LHCN-M2 (cell line): ENCODE results near the gene NFKBIZ. TPM values are rescaled to one million over a fixed set of nuclear protein-coding genes. Genes with fewer than 3 reads are reported as not detected.

Source experiments
- DNase-seq: peaks from one replicate; pipeline ENCODE4 v3.0.0-alpha.2; 2012; ENCODE audit warnings: low read depth
- total RNA-seq: library from RNA; depleted of rRNA; stranded (reverse); fragments of >200 nt; gene quantifications from 2 replicates; pipeline ENCODE4 v1.2.3, GENCODE V29; 2014

NFKBIZ gene
- total RNA-seq, 1 experiment from 2014 or later: 23.0 TPM

DNA sequence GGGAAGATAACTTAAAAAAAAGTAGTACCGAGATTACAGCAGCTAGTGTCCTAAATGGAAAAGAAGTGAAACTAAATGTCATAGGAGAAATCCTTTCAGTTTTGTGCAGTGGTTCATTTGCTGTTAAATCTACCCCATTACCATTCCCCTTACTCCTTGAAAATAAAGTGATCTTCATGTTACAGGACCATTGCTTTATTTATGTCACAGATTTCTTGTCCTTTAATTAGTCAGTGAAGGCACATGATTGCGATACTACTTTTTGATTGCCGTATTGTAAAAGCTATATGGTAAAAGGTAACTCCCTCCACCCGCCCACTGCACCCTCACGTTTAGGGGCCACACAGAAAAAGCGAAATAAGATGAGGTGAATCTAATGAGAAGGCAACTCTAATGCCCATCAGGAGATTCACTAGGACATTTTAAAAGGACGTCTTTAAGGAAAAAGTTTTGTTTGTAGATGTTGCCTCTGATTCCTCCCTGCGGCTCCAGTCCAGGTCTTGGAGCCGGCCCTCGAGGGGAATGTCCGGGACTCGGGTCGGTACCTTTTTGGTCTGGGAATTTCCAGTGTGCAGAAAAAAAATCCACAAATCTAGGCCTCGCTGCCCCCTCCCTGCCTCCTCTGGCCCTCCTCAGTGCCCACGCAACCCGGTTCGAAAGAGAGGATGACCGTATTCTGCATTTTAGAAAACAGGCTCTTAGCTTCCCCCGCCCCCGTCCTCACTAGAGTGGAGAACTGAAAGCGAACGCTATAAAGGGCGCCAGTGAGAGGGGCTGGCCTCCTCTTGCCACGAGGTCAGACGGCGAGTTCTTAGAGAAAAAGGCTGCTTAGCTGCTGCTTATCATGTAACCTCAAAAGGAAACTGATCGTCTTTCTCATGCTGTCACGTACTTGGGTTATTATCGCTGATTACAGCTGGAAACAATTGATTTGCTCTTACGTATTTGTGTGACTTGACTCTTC lies 21.8 kb upstream of the NFKBIZ start:
- peak; percentile 82 for DNase-seq

DNA sequence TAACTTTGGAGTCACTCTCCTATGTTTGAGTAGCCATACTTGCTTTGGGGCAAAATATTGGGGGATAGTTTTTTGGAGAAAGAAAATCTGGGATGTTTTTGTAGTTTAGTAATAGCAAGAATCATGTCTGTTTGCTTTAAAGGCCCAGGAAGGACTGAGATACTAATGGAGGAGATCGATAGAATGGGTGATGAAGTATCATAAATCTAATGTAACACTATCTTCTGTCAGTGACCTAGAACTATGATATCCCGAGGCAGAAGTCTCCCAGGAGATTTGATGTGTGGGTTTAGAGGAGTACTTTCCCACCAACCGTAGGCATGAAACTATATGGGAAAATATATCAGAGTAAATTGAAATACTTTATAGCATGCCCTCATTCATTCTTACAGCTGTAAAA lies 21.0 kb upstream of the NFKBIZ start:
- peak; percentile 46 for DNase-seq

DNA sequence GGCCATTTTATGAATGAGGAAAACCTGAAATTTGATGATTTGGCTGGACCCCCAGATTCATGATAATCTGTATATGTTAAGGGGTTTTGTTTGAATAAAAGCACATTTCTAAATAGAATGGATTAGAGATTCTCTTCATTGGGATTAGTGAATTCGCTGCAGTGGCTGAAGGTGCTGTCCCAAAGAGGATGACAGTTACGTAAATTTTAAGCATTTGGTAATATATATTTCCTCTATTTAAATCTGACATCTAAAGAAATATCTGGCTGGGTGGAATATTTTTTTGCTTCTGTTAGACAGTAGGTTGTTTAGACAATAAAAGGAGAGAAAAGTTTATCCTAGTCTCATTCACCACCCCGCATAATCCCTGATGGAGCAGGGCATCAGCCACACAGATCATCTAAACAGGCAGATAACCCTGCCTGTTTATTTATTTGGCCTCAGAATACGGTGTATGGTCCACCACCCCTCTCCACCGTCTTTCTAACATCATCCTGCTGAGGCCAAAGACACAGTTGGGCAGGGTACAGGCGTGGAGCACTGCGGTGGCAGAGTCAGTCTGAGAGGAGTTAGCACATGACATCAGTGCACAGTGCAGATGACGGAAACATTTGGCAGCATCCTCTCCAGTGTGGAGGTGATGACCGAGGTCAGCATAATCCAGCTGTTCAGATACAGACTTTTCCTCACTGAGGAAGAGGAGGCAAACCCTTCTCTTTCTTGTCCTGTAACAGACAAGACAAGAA lies 20.4 kb upstream of the NFKBIZ start:
- peak; percentile 77 for DNase-seq

DNA sequence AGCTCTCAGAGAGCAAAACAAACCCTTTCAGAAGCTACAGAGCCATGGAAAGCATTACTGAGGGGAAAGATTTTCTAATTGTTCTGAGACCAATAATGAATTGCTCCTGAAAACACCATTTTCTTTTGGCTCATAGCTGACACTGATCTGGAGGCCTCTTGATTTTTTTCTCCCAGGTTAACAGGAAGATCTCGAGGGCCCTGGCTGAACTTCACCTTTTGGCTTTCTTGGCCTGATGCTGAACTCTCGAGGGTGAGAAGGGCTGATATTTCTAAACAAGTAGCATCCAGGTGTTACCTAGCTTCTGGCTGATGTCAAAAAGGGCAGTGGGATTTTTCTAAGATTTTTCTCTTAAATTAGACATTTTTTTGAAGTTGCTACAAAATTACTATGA lies 19.9 kb upstream of the NFKBIZ start:
- DNase-seq: no peak

- no peak for DNase-seq
These were observed 19.4 kb upstream of the NFKBIZ start for GRCh38 chr3:101829874-101830273.

- DNase-seq: no peak
These were observed 15.8 kb upstream of the NFKBIZ start for GRCh38 chr3:101833446-101833974.

- DNase-seq: no peak
These were observed 13.6 kb upstream of the NFKBIZ start for GRCh38 chr3:101835676-101836075.

GRCh38 chr3:101836160-101836559 lies 13.2 kb upstream of the NFKBIZ start:
- no peak for DNase-seq

DNA sequence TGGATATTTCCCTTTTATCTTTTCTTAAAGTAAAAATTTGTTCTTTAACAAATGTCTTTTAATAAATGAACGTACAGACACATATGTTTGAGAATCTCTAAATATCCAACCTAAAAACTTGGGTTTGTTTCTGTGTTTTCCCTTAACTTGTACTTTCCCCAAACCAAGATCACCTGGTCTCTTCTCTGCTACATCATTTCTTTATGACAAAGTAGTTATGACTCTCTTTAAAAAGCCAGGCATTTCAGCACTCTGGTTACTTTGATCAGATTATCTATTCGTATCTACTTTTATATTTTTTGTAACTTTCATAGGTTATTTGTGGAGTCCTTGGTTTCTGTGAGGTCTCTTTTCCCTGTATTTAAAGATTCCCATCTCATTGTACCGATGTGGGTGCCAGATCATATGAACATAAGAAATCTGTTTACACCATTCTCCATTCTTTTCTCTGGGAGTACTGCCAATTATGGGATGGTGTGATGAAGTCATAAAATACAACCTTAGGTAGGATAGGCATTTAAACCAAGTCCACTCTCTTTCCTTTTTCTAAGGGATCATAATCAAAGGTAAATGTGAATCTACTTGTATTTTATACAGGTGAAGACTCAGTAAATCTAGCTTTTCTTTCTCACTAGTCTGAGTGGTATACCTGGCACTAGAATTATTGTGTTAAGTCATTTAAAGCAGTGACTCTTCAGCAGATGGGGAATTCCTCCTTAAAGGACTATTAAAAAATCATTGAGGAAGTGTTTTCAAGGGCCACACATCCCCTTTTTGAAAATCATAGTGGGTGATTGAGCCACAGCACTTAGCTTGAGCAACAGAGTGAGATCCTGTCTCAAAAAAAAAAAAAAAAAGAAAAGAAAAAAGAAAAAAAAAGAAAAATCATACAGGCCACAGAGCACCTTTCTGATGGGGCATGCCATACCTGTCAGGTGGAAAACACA lies 12.4 kb upstream of the NFKBIZ start:
- DNase-seq: peak; percentile 56

GRCh38 chr3:101838691-101839090 lies 10.6 kb upstream of the NFKBIZ start:
- DNase-seq: no peak

- no peak for DNase-seq
These were observed 9.2 kb upstream of the NFKBIZ start for GRCh38 chr3:101840066-101840465.

GRCh38 chr3:101842245-101842934 lies 6.9 kb upstream of the NFKBIZ start:
- DNase-seq: peak; percentile 72

- DNase-seq: no peak
These were observed 6.4 kb upstream of the NFKBIZ start for GRCh38 chr3:101842935-101843330.

- DNase-seq: no peak
These were observed 3.9 kb upstream of the NFKBIZ start for GRCh38 chr3:101845425-101845824.

- no peak for DNase-seq
These were observed 2.6 kb upstream of the NFKBIZ start for GRCh38 chr3:101846709-101847108.

- DNase-seq: no peak
These were observed 2.0 kb upstream of the NFKBIZ start for GRCh38 chr3:101847328-101847727.

DNA sequence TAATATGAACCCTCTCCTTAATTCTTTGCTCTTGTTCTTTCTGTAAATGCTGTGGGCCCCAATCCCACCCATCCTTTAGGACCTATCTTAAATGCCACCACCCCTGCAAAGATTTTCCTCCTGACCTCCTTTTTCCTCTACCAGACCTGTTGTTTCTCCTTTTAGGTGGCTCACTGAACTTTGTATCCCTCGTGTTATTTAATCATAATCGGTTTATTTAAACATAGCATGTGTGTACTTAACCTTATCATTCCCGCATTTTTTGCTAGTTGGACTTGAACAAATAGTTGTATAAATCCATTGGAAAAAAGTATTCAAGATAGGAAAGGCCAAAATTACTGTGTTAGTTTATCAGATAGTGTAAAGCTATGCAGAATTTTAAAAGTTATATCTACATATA lies 988 bp upstream of the NFKBIZ start:
- no peak for DNase-seq

GRCh38 chr3:101849714-101850245 lies 466 bp downstream of the NFKBIZ start:
- DNase-seq: no peak

DNA sequence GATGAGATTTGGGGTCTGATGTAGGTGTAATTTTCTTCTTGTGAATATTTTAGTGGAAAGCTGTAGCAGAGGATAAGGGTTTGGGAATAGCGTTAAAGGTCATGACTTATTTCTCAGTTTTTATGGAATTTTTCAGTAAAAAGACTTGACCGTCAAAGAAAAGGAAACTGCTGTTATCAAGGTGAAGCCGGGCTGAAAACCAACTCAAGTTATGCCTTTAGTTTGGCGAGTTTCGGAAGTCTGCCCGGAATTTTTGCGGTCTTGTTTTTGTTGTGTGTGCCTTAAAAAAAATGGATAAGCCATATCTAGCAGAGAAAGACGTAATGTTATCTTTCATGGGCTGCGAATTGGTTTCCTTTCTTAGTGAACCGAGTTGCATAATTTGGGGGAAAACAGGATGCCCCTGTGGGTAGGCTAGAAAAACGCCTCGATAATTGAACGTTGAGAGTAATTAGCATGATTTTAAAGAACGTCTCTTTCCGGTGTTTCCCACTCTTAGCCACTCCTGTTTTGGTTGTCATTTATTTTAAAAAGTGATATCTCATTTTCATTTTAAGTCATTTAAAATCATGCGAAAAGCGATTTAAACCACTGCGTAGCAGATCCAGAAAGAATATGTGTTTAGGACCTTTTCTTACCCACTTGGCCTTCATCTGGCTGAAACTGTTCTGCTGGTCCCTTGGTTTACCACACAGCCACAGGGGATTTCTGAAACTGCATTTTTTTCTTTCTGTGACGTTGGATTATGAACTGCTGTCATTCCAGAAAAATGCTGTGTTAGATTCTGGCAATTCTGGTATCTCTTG lies 1.1 kb downstream of the NFKBIZ start:
- peak; percentile 70 for DNase-seq
